GM18502 (cell line): ENCODE measurements around the gene SPG7.

ENCODE experiments used
- ATAC-seq: cut with Tn5 transposase; IDR thresholded peaks from one replicate; pipeline ENCODE4 v1.9.1; 2021; ENCODE audit warnings: mild to moderate bottlenecking; ENCODE audit not compliant: unreplicated experiment, poor library complexity

SPG7 gene

GRCh38 chr16:89510526-89510925 is 2.3 kb downstream of the SPG7 start:
- ATAC-seq = no peak

GRCh38 chr16:89511374-89511773 is 3.2 kb downstream of the SPG7 start:
- ATAC-seq = no peak

GRCh38 chr16:89512453-89512852 is 4.2 kb downstream of the SPG7 start:
- no peak for ATAC-seq

DNA sequence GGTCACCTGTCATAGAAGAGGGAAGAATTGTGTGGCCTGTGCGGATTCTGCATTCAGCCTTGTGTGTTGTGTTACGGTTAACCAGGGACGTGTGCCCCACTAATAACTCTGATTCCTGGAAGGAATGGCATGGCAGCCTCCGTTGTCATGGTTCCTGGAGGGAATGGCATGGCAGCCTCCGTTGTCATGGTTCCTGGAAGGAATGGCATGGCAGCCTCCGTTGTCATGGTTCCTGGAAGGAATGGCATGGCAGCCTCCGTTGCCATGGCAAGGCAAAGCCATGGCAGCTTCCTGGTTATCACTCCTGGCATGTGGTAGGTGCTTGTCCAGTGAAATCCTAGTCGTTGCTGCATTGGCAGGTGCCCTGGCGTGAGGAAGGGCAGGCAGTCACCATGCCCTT is 8.9 kb downstream of the SPG7 start:
- no peak for ATAC-seq

GRCh38 chr16:89519881-89520280 is 11.7 kb downstream of the SPG7 start:
- no peak for ATAC-seq

DNA sequence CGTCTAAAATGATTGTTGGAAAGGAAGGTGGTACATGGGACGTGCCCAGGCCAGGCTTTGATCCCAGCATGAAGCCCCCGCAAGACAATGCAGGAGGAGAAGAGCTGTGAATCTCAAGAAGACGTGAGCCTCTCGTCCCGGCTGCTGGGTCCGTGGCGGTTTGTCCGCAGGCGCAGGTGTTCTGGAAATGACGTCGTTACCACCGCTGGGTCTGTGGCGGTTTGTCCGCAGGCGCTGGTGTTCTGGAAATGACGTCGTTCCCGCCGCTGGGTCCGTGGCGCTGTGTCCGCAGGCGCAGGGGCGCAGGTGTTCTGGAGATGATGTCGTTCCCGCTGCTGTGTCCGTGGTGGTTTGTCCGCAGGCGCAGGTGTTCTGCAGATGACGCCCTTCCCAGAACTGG is 14.1 kb downstream of the SPG7 start:
- ATAC-seq = no peak

- ATAC-seq = no peak
Observed at GRCh38 chr16:89523680-89524344, 15.6 kb downstream of the SPG7 start.

DNA sequence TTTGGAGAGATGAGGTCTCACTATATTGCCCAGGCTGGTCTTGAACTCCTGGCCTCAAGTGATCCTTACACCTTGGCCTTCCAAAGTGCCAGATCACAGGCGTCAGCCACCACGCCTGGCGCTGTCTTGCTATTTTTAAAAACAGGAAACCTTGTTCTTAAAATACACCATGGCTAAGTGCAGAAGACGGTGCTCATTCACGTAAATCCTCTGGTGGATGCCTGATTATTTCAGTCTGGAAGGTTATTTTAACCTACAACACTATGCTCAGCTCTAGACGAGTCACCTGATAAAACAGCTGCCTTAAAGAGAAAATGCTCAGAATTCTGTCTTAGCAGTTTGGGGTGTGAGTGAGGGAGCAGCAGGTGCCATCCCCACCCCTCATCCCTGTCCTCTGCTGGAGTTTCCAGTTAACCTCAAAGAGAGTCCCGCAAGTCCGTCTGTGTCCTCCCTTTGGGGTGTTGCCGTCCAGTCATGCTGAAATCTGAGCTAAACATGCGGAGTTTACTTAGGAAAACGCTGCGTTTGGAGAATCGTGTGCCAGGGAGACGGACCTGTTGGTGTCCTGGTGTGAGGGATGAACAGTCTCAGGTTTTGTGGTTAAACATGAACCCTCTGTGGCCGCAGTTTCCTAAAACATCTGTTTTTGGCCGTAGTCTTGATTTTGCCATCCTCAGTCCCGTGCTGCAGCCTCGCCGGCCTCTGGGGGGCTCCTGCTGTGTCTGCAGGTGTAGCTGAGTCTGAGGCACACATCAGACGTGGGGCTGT is 17.1 kb downstream of the SPG7 start:
- ATAC-seq = no peak

DNA sequence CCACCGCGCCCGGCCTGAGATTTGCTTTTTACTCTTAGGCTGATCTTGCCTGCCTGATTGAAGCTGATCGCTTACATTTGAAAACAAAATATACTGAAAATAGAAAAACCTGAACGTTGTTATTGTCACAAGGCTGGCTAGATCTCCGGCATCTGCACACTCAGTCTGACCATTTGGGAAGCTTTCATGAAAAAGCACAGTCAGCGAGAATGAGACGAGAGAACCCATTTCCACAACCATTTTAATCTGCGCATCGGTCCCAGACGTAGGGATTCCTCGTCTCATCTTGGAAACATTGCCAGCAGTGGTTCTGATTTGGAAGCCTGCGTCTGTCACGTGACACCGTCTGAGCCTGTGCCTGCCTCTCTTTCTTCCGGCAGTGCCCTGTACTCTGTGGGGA is 20.9 kb downstream of the SPG7 start:
- ATAC-seq = no peak

DNA sequence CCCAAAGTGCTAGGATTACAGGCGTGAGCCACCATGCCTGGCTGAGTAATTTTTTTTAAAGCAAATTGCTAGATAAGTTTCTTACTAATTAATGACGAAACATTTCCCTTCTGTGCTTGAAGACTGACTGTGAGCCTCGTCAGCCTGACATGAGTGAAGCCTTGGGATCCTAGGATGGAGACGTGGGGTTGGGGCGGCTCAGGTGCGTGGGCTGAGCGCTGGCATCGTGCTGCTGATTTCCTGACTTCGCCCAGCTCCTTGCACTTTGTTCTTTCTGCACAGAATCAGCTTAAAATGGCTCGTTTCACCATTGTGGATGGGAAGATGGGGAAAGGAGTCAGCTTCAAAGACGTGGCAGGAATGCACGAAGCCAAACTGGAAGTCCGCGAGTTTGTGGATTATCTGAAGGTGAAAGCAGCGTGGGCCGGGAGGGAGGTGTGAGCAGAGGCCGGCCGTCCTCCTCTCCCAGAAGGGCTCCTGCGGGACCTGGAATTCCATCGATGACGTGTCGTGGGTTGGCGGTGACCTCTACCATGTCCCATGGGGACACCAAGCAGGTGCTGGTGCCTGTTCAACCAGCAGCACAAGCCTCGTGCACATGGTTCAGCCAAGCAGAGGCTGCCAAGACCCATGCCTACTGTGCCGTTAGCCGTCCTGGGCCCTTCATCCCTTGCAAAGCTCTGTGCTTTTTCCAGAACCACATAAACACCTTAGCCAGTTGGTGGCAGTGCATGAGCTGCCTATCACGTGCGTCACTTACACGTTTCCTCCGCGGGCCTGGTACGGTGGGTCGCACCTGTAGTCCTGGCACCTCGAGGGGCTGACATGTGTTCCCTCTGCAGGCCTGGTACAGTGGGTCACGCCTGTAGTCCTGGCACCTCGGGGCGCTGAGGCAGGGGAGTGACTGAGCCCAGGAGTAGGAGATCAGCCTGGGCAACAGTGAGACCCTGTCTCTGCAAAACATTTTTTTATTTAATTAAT is 22.5 kb downstream of the SPG7 start:
- ATAC-seq = no peak

GRCh38 chr16:89531821-89532526 is 23.8 kb downstream of the SPG7 start:
- ATAC-seq = no peak

- no peak for ATAC-seq
Observed at GRCh38 chr16:89534252-89534756, 26.1 kb downstream of the SPG7 start.

GRCh38 chr16:89536371-89536770 is 28.2 kb downstream of the SPG7 start:
- ATAC-seq = no peak

GRCh38 chr16:89536886-89537548 is 28.8 kb downstream of the SPG7 start:
- ATAC-seq = no peak

GRCh38 chr16:89537549-89537925 is 29.3 kb downstream of the SPG7 start:
- ATAC-seq = no peak

GRCh38 chr16:89538286-89538685 is 30.1 kb downstream of the SPG7 start:
- ATAC-seq = no peak

DNA sequence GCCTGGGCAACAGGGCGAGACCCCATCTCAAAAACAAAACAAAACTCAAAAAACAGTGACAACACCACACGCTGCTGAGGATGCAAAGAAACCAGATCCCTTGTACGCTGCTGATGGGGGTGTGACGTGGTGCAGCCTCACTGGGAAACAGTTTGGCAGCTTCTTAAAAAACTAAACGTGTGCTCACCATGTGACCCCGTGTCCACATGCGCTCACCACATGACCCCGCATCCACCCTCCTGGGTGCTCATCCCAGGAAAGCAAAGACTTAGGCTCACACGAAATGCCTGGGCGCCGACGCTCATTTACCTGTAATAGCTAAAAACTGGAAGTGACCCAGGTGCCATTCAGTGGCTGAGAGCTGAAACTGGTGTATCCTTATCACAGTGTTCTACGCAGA is 32.4 kb downstream of the SPG7 start:
- no peak for ATAC-seq

GRCh38 chr16:89541792-89542191 is 33.6 kb downstream of the SPG7 start:
- ATAC-seq = no peak

GRCh38 chr16:89544113-89544512 is 35.9 kb downstream of the SPG7 start:
- no peak for ATAC-seq

- no peak for ATAC-seq
Observed at GRCh38 chr16:89544713-89545043, 36.5 kb downstream of the SPG7 start.
